ENCODE measurements around the gene FUOM. TPM values are rescaled to one million over a fixed set of nuclear protein-coding genes. Genes with fewer than 3 reads are reported as not detected.

FUOM gene
- total and polyA plus RNA-seq, 2 experiments from 2014 or later = 22.1 to 58.1 TPM

- no peaks in the 10 kb centered on the region for H3K36me3 ChIP-seq
- DNase-seq (ENCODE audit: low read depth in 1 of 2, low spot score in 1 of 2) = no peak
- H3K9me3 ChIP-seq (ENCODE audit: low read depth) = no peaks in the 10 kb centered on the region
- no peaks in the 10 kb centered on the region for H3K4me1 ChIP-seq (ENCODE audit: low read depth)
- no peak for TF ChIP-seq CTCF (IDR thresholded peaks at IDR 0.05; ENCODE audit: low read depth, low read length)
- no peak overlapping the region for H3K4me3 ChIP-seq
- no peak overlapping the region for H3K27ac ChIP-seq
- H3K27me3 ChIP-seq = no peaks in the 10 kb centered on the region
Measured at GRCh38 chr10:133343558-133343957, 14.3 kb downstream of the FUOM start.

GRCh38 chr10:133342942-133343341 is 14.9 kb downstream of the FUOM start:
- Histone ChIP-seq H3K4me1 (ENCODE audit: low read depth) (no peaks in the 10 kb centered on the region), H3K36me3 (no peaks in the 10 kb centered on the region), H3K27me3 (peaks cover 4% of the 10 kb centered on the region), H3K27ac (no peak overlapping the region), H3K4me3 (no peak overlapping the region), H3K9me3 (ENCODE audit: low read depth) (no peaks in the 10 kb centered on the region)
- no peak for TF ChIP-seq CTCF (IDR thresholded peaks at IDR 0.05; ENCODE audit: low read depth, low read length)
- no peak for DNase-seq (ENCODE audit: low read depth in 1 of 2, low spot score in 1 of 2)

GRCh38 chr10:133341983-133342382 is 15.8 kb downstream of the FUOM start:
- no peak for DNase-seq (ENCODE audit: low read depth in 1 of 2, low spot score in 1 of 2)
- TF ChIP-seq CTCF (IDR thresholded peaks at IDR 0.05; ENCODE audit: low read depth, low read length) = no peak
- H3K36me3 ChIP-seq = no peaks in the 10 kb centered on the region

GRCh38 chr10:133339708-133340380 is 18.0 kb downstream of the FUOM start:
- peaks cover 35% of the 10 kb centered on the region for H3K27me3 ChIP-seq
- TF ChIP-seq CTCF (IDR thresholded peaks at IDR 0.05; ENCODE audit: low read depth, low read length) = no peak

More at GRCh38 chr10:133341983-133342382, 15.8 kb downstream of the FUOM start:
- no peak overlapping the region for H3K27ac ChIP-seq
- no peaks in the 10 kb centered on the region for H3K9me3 ChIP-seq (ENCODE audit: low read depth)
- H3K27me3 ChIP-seq = peaks cover 13% of the 10 kb centered on the region
- no peak overlapping the region for H3K4me3 ChIP-seq
- H3K4me1 ChIP-seq (ENCODE audit: low read depth) = no peaks in the 10 kb centered on the region

GRCh38 chr10:133338080-133339071 is 19.4 kb downstream of the FUOM start:
- Histone ChIP-seq H3K4me3 (no peak overlapping the region), H3K27ac (no peak overlapping the region), H3K36me3 (no peaks in the 10 kb centered on the region), H3K4me1 (ENCODE audit: low read depth) (peaks cover 3% of the 10 kb centered on the region), H3K27me3 (peaks cover 42% of the 10 kb centered on the region), H3K9me3 (ENCODE audit: low read depth) (no peaks in the 10 kb centered on the region)
- TF ChIP-seq CTCF (IDR thresholded peaks at IDR 0.05; ENCODE audit: low read depth, low read length) = no peak
- DNase-seq (ENCODE audit: low read depth in 1 of 2, low spot score in 1 of 2) = no peak

More at GRCh38 chr10:133339708-133340380, 18.0 kb downstream of the FUOM start:
- H3K36me3 ChIP-seq = no peaks in the 10 kb centered on the region
- H3K27ac ChIP-seq = no peak overlapping the region
- H3K4me1 ChIP-seq (ENCODE audit: low read depth) = peaks cover 3% of the 10 kb centered on the region
- DNase-seq (ENCODE audit: low read depth in 1 of 2, low spot score in 1 of 2) = no peak
- H3K4me3 ChIP-seq = no peak overlapping the region
- H3K9me3 ChIP-seq (ENCODE audit: low read depth) = no peaks in the 10 kb centered on the region

Measured in cardiac muscle cell (in vitro differentiated cells and primary cell).